DOHH2 (cell line): ENCODE measurements around the gene TREH.

Experiments used
- H3F3A ChIP-seq: fragments of 200-600 bp; sonication (generic), shearing (Covaris generic); 2 replicates; pipeline ENCODE4 v1.6.0; 2016; ENCODE audit warnings: antibody characterized with exemption, mild to moderate bottlenecking; ENCODE audit not compliant: control insufficient read depth, insufficient read depth
- H3K27ac ChIP-seq: fragments of 200-600 bp; sonication (generic); 2 replicates; pipeline ENCODE4 v1.5.1; 2014; ENCODE audit warnings: low read depth, mild to moderate bottlenecking, low read length, moderate library complexity
- H3K27me3 ChIP-seq: fragments of 200-600 bp; sonication (generic); 2 replicates; pipeline ENCODE4 v1.6.1; 2014; ENCODE audit warnings: mild to moderate bottlenecking, low read length, mixed read lengths; ENCODE audit not compliant: control insufficient read depth
- H3K36me3 ChIP-seq: fragments of 200-600 bp; sonication (generic); 2 replicates; pipeline ENCODE4 v1.6.1; 2014; ENCODE audit warnings: mild to moderate bottlenecking, low read length, moderate library complexity, mixed read lengths; ENCODE audit not compliant: control insufficient read depth
- H3K4me1 ChIP-seq: fragments of 200-600 bp; sonication (generic); 2 replicates; pipeline ENCODE4 v1.6.1; 2014; ENCODE audit warnings: mild to moderate bottlenecking, low read length, mixed read lengths; ENCODE audit not compliant: control insufficient read depth
- H3K4me2 ChIP-seq: fragments of 200-600 bp; sonication (generic); 2 replicates; pipeline ENCODE4 v1.6.0; 2014; ENCODE audit warnings: mild to moderate bottlenecking, low read length, moderate library complexity
- H3K4me3 ChIP-seq: fragments of 200-600 bp; sonication (generic); 2 replicates; pipeline ENCODE4 v1.5.1; 2014; ENCODE audit warnings: mild to moderate bottlenecking, low read length, mixed read lengths
- H3K79me2 ChIP-seq: fragments of 200-600 bp; sonication (generic); 2 replicates; pipeline ENCODE4 v1.6.1; 2014; ENCODE audit warnings: mild to moderate bottlenecking, low read length, mixed read lengths; ENCODE audit not compliant: control insufficient read depth
- H3K9me2 ChIP-seq: fragments of 200-600 bp; sonication (generic); replicated peaks from 2 replicates; pipeline ENCODE4 v1.6.1; 2014; ENCODE audit warnings: mild to moderate bottlenecking, low read length, mixed read lengths; ENCODE audit not compliant: control insufficient read depth
- H3K9me3 ChIP-seq: fragments of 200-600 bp; sonication (generic); 2 replicates; pipeline ENCODE4 v1.6.1; 2014; ENCODE audit warnings: antibody characterized with exemption, low read length, mixed read lengths; ENCODE audit not compliant: control insufficient read depth, insufficient read depth
- H4K20me1 ChIP-seq: fragments of 200-600 bp; sonication (generic); 2 replicates; pipeline ENCODE4 v1.6.0; 2014; ENCODE audit warnings: low read depth, mild to moderate bottlenecking, antibody characterized with exemption, low read length, moderate library complexity; ENCODE audit not compliant: control insufficient read depth, insufficient read depth
- CTCF ChIP-seq: fragments of 200-600 bp; sonication (generic); IDR thresholded peaks from one replicate; pipeline ENCODE4 v1.5.1; 2014; ENCODE audit warnings: antibody characterized with exemption, mild to moderate bottlenecking, low read depth, low read length; ENCODE audit not compliant: poor library complexity, severe bottlenecking
- EZH2phosphoT487 ChIP-seq: fragments of 200-600 bp; sonication (generic); IDR thresholded peaks from 2 replicates; pipeline ENCODE4 v1.6.1; 2017; ENCODE audit warnings: borderline replicate concordance, mild to moderate bottlenecking, antibody characterized with exemption, low read length, moderate library complexity, mixed read lengths

Gene TREH

GRCh38 chr11:118694771-118695170, 15.3 kb upstream of the TREH start:
- peaks cover 6% of the 10 kb centered on the region for H3K4me1 ChIP-seq
- no peaks in the 10 kb centered on the region for H3K36me3 ChIP-seq
- H3K79me2 ChIP-seq = no peaks in the 10 kb centered on the region
- no peaks in the 10 kb centered on the region for H3F3A ChIP-seq
- TF ChIP-seq CTCF (no peak), EZH2phosphoT487 (no peak)
- H3K4me3 ChIP-seq = no peak overlapping the region
- H3K4me2 ChIP-seq = no peak overlapping the region
- H3K27ac ChIP-seq = no peak overlapping the region
- H4K20me1 ChIP-seq = no peaks in the 10 kb centered on the region
- H3K9me3 ChIP-seq = no peaks in the 10 kb centered on the region
- H3K27me3 ChIP-seq = no peaks in the 10 kb centered on the region
- H3K9me2 ChIP-seq = no peaks in the 10 kb centered on the region

DNA sequence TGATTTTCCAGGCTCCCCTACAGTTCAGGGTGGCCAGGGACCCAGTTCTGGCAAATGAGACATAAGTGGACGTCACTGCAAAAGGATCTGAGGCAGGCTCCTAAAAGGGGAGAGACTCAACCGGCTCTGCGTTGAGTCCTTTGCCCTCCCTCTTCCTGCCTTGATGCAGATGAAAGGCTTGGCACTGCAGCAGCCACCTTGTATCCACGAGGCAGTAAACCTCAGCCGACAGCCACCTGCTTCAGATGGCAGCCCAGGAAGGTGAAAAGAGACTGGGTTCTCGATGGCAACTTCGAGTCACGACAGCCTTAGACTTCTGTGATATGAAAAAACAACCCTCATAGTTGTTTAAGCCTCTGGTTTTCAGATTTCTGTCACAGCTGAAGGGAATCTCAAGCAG, 14.7 kb upstream of the TREH start:
- Histone ChIP-seq H3K4me3 (no peak overlapping the region), H3K79me2 (no peaks in the 10 kb centered on the region), H3K27me3 (no peaks in the 10 kb centered on the region), H4K20me1 (no peaks in the 10 kb centered on the region), H3K9me3 (no peaks in the 10 kb centered on the region), H3K9me2 (no peaks in the 10 kb centered on the region), H3K4me2 (no peak overlapping the region), H3F3A (no peaks in the 10 kb centered on the region), H3K36me3 (no peaks in the 10 kb centered on the region), H3K4me1 (peaks cover 7% of the 10 kb centered on the region), H3K27ac (no peak overlapping the region)
- TF ChIP-seq EZH2phosphoT487 (no peak), CTCF (no peak)

GRCh38 chr11:118691926-118692830, 12.7 kb upstream of the TREH start:
- H3K27me3 ChIP-seq = no peaks in the 10 kb centered on the region
- H3K79me2 ChIP-seq = no peaks in the 10 kb centered on the region
- no peaks in the 10 kb centered on the region for H3K9me3 ChIP-seq
- no peaks in the 10 kb centered on the region for H4K20me1 ChIP-seq
- H3K36me3 ChIP-seq = no peaks in the 10 kb centered on the region
- H3K4me2 ChIP-seq = no peak overlapping the region
- peaks cover 7% of the 10 kb centered on the region for H3K4me1 ChIP-seq
- no peak overlapping the region for H3K27ac ChIP-seq
- H3K9me2 ChIP-seq = no peaks in the 10 kb centered on the region
- H3K4me3 ChIP-seq = no peak overlapping the region
- no peaks in the 10 kb centered on the region for H3F3A ChIP-seq
- TF ChIP-seq EZH2phosphoT487 (no peak), CTCF (no peak)
